ENCODE results near the gene FZD7.

DNA sequence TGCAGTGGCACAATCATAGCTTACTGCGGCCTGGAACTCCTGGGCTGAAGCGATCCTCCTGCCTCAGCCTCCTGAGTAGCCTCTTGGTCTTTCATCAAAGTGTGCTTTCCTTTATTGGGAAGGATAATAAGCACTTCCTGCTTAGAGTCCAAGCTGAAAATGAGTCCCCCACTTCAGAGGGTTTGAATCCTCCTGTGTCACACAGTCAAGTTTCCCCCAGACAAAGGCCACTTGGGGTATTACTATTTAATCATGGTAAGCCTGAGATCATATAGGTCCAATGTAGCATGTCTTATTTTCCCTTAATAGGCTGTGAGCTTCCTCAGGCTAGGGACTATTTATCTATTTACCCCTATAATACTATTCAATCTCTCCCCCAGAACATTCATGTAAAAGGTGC is 28.0 kb downstream of the FZD7 start:
- TF ChIP-seq CTCF (IDR thresholded peaks at IDR 0.05) = no peak
- TF ChIP-seq POLR2AphosphoS5 (IDR thresholded peaks at IDR 0.05) = no peak
- TF ChIP-seq POLR2A (IDR thresholded peaks at IDR 0.05) = no peak
- no peak for TF ChIP-seq EP300 (IDR thresholded peaks at IDR 0.05)
